Psoas muscle (tissue), 8 donors: Measurements from ENCODE around the gene RSL1D1. TPM values are rescaled to one million over a fixed set of nuclear protein-coding genes. Genes with fewer than 3 reads are reported as not detected.
"Not testable (repeated sequence)": the region's sequence is repeated elsewhere in the genome, so short reads cannot be mapped to it uniquely, and the experiment has no call there.

ENCODE experiments used
- ATAC-seq, 4 donors: fragments of 200-7000 bp; cut with Tn5 transposase; one replicate each; pipeline ENCODE4 v1.9.1; 2020; ENCODE audit warnings: moderate library complexity in 3 of 4, mild to moderate bottlenecking in 2 of 4
- DNase-seq, 2 donors: peaks; one replicate each; pipeline ENCODE4 v3.0.0-alpha.2; 2020
- H3K27ac ChIP-seq: fragments of 200-600 bp; one replicate; pipeline ENCODE4 v1.8.0; 2022
- H3K27me3 ChIP-seq, 3 donors: fragments of 200-600 bp in 1 of 3; one replicate each; pipeline versions ENCODE4 v1.6.1 to v1.8.0; 2013 to 2022; ENCODE audit warnings: low read length in 2 of 3, mild to moderate bottlenecking in 2 of 3, moderate library complexity in 1 of 3; ENCODE audit not compliant: insufficient read depth in 3 of 3
- H3K36me3 ChIP-seq, 2 donors: fragments of 200-600 bp in 1 of 2; one replicate each; pipeline versions ENCODE4 v1.6.1 to v1.8.0; 2013 to 2022; ENCODE audit warnings: low read depth in 1 of 2, mild to moderate bottlenecking in 1 of 2, moderate library complexity in 1 of 2; ENCODE audit not compliant: insufficient read depth in 1 of 2
- H3K4me1 ChIP-seq: fragments of 200-600 bp; one replicate; pipeline ENCODE4 v1.8.0; 2022
- H3K4me3 ChIP-seq: fragments of 200-600 bp; one replicate; pipeline ENCODE4 v1.8.0; 2022; ENCODE audit warnings: mild to moderate bottlenecking
- H3K9me3 ChIP-seq: fragments of 200-600 bp; one replicate; pipeline ENCODE4 v1.8.0; 2022
- CTCF ChIP-seq: fragments of 200-600 bp; IDR thresholded peaks from one replicate; pipeline ENCODE4 v1.8.0; 2022; ENCODE audit warnings: antibody characterized with exemption
- WGBS, 3 donors: extraction: QIAGEN DNeasy Blood & Tissue Kit; methylation state at CpG; one replicate each; pipeline versions ENCODE4 v1.1.6 to v1.1.7; 2013; 5-methylcytosine and 5-hydroxymethylcytosine counted together
- intact Hi-C, 2 donors: fragments of 100-400 bp; cut with DNase I; formaldehyde crosslinking; loops; one replicate each; pipeline versions ENCODE4 v1.11.0 to v1.14.2; 2022
- polyA plus RNA-seq, 3 donors: library from polyadenylated mRNA; stranded (reverse); fragments of 200-250 nt; gene quantifications; one replicate each; pipeline ENCODE4 v1.2.3, GENCODE V29; 2013
- total RNA-seq, 4 donors: library from RNA; stranded (reverse); fragmentation: NEBNext Ultra II Directional in 2 of 4; extraction: Animal tissue kit (Norgen Biotek cat#: 25700) in 2 of 4; gene quantifications; one replicate each; pipeline versions ENCODE4 v1.2.1 to v1.2.4, GENCODE V29; 2021 to 2023
- donor health status: healthy with polysubstance abuse.
- donor health status: DM: no; HTN: no; CAD: no; lungs with moderate emphysema.
- donor health status: Bipolar disorder and iron deficiency.
- donor health status: healthy.
- donor health status: DM: yes; HTN: yes; CAD: no.
- donor health status: DM: no; HTN: no; CAD: no.
- donor health status: DM: no; HTN: no; CAD: no.
- donor health status: DM: yes; HTN: yes; CAD: no.

Gene RSL1D1
- total and polyA plus RNA-seq, 7 donors: 197 to 271 (median 241) TPM

- peak; percentile 42 to 78 for DNase-seq
- Histone ChIP-seq H3K4me3 (no peak overlapping the region), H3K27ac (no peak overlapping the region), H3K36me3 (no peaks in the 10 kb centered on the region), H3K27me3 (no peaks in the 10 kb centered on the region), H3K4me1 (peaks cover 10% of the 10 kb centered on the region), H3K9me3 (no peaks in the 10 kb centered on the region)
- WGBS, 3 donors: 5 to 23% (median 11%) methylated on average over 5 of the region's 5 CpGs
- ATAC-seq: peak; percentile 81 to 87 (median 84)
- intact Hi-C loops: loop anchor here in 1 of 2 donors (5.0 kb wide), 1 partner anchor 427 kb away; no protein-coding TSS in a partner anchor
- no peak for TF ChIP-seq CTCF
Observed at GRCh38 chr16:11824362-11824761, 27.0 kb downstream of the RSL1D1 start.

- H3K27me3 ChIP-seq, H3K4me1 ChIP-seq, H3K27ac ChIP-seq, H3K9me3 ChIP-seq, H3K4me3 ChIP-seq, ATAC-seq, H3K36me3 ChIP-seq, DNase-seq: not testable (repeated sequence)
- intact Hi-C loops: loop anchor here in 1 of 2 donors (5.0 kb wide), 1 partner anchor 426 kb away; no protein-coding TSS in a partner anchor
- WGBS, 3 donors: 89 to 93% (median 92%) methylated on average over 5 of the region's 5 CpGs
Observed at GRCh38 chr16:11823645-11824044, 27.7 kb downstream of the RSL1D1 start.

GRCh38 chr16:11819798-11820197 lies 31.5 kb downstream of the RSL1D1 start:
- 79 to 83% (median 81%) methylated on average over 10 of the region's 10 CpGs for WGBS, 3 donors
- DNase-seq: no peak
- H3K27me3 ChIP-seq: no peaks in the 10 kb centered on the region
- peaks cover 7% of the 10 kb centered on the region for H3K4me1 ChIP-seq
- H3K27ac ChIP-seq: no peak overlapping the region
- no peaks in the 10 kb centered on the region for H3K9me3 ChIP-seq
- TF ChIP-seq CTCF: no peak
- no peak overlapping the region for H3K4me3 ChIP-seq
- H3K36me3 ChIP-seq: no peaks in the 10 kb centered on the region
- intact Hi-C loops: loop anchor here in 1 of 2 donors (5.0 kb wide), 1 partner anchor 422 kb away; no protein-coding TSS in a partner anchor
- ATAC-seq: no peak

- 74 to 92% (median 84%) methylated on average over 13 of the region's 13 CpGs for WGBS, 3 donors
- H3K27me3 ChIP-seq, H3K36me3 ChIP-seq, intact Hi-C loops, ATAC-seq, H3K27ac ChIP-seq, DNase-seq, H3K4me3 ChIP-seq, H3K4me1 ChIP-seq, H3K9me3 ChIP-seq: not testable (repeated sequence)
Observed at GRCh38 chr16:11818970-11819369, 32.4 kb downstream of the RSL1D1 start.

- ATAC-seq: no peak
- Histone ChIP-seq H3K36me3 (no peaks in the 10 kb centered on the region), H3K27me3 (no peaks in the 10 kb centered on the region), H3K4me1 (no peaks in the 10 kb centered on the region), H3K4me3 (no peak overlapping the region), H3K9me3 (no peaks in the 10 kb centered on the region), H3K27ac (no peak overlapping the region)
- WGBS, 3 donors: 67 to 91% (median 86%) methylated on average over 5 of the region's 5 CpGs
- DNase-seq: no peak
- no peak for TF ChIP-seq CTCF
- intact Hi-C loops: no loop called here
Observed at GRCh38 chr16:11816123-11816522, 35.2 kb downstream of the RSL1D1 start.

GRCh38 chr16:11814800-11815199 lies 36.5 kb downstream of the RSL1D1 start:
- H3K4me3 ChIP-seq, ATAC-seq, H3K9me3 ChIP-seq, H3K27ac ChIP-seq, DNase-seq, H3K4me1 ChIP-seq, H3K27me3 ChIP-seq, H3K36me3 ChIP-seq: not testable (repeated sequence)
- WGBS, 3 donors: 87 to 92% (median 92%) methylated on average over 4 of the region's 4 CpGs
- intact Hi-C loops: loop anchor here in 1 of 2 donors (5.0 kb wide), 1 partner anchor 417 kb away; no protein-coding TSS in a partner anchor
